PC-9 (cell line): ENCODE results near the gene RBL2.

Experiments
- CTCF ChIP-seq: fragments of 200-600 bp; sonication (generic); conservative IDR thresholded peaks from 2 replicates; pipeline ENCODE4 v1.6.1; 2017; ENCODE audit warnings: mixed run types, antibody characterized with exemption, mild to moderate bottlenecking, moderate library complexity
- EZH2 ChIP-seq: fragments of 200-600 bp; sonication (generic); IDR thresholded peaks from 2 replicates; pipeline ENCODE4 v1.8.0; 2017; ENCODE audit warnings: antibody characterized with exemption, low read depth

GRCh38 chr16:53486230-53486629 is 52.0 kb downstream of the RBL2 start:
- TF ChIP-seq CTCF = no peak
- TF ChIP-seq EZH2 = no peak
